MV-4-11 (cell line): Measurements from ENCODE around the gene TNFRSF1B.

ENCODE experiments used
- DNase-seq: peaks from one replicate; lab custom pipeline; 2025; lab: John Stamatoyannopoulos, UW

TNFRSF1B gene

GRCh38 chr1:12176298-12177118, 9.7 kb downstream of the TNFRSF1B start:
- DNase-seq = no peak

GRCh38 chr1:12177156-12177998, 10.6 kb downstream of the TNFRSF1B start:
- DNase-seq = peak; percentile 41

GRCh38 chr1:12177999-12178441, 11.2 kb downstream of the TNFRSF1B start:
- DNase-seq = peak; percentile 94

- DNase-seq = no peak
Measured at GRCh38 chr1:12178511-12178910, 11.7 kb downstream of the TNFRSF1B start.

GRCh38 chr1:12179111-12179519, 12.3 kb downstream of the TNFRSF1B start:
- DNase-seq = peak; percentile 14

GRCh38 chr1:12179676-12180075, 12.9 kb downstream of the TNFRSF1B start:
- DNase-seq = no peak

- DNase-seq = peak; percentile 94
Measured at GRCh38 chr1:12180315-12180714, 13.5 kb downstream of the TNFRSF1B start.

GRCh38 chr1:12180903-12181302, 14.1 kb downstream of the TNFRSF1B start:
- DNase-seq = no peak

- no peak for DNase-seq
Measured at GRCh38 chr1:12181568-12181967, 14.8 kb downstream of the TNFRSF1B start.

- no peak for DNase-seq
Measured at GRCh38 chr1:12182410-12182984, 15.7 kb downstream of the TNFRSF1B start.

GRCh38 chr1:12183095-12183794, 16.5 kb downstream of the TNFRSF1B start:
- no peak for DNase-seq

- DNase-seq = peak; percentile 98
Measured at GRCh38 chr1:12184008-12184681, 17.4 kb downstream of the TNFRSF1B start.

- DNase-seq = peak; percentile 46
Measured at GRCh38 chr1:12185036-12185917, 18.5 kb downstream of the TNFRSF1B start.

- no peak for DNase-seq
Measured at GRCh38 chr1:12185918-12186678, 19.3 kb downstream of the TNFRSF1B start.

- DNase-seq = peak; percentile 37
Measured at GRCh38 chr1:12186679-12186985, 19.8 kb downstream of the TNFRSF1B start.

GRCh38 chr1:12188115-12188514, 21.3 kb downstream of the TNFRSF1B start:
- DNase-seq = no peak

- DNase-seq = no peak
Measured at GRCh38 chr1:12188657-12189327, 22.0 kb downstream of the TNFRSF1B start.

GRCh38 chr1:12189328-12189682, 22.5 kb downstream of the TNFRSF1B start:
- DNase-seq = no peak
